HepG2 (cell line): ENCODE data around the gene FAM124A.

ENCODE experiments used
- CHD2 ChIP-seq: IDR thresholded peaks from 2 replicates; pipeline ENCODE4 v1.6.1; 2011; ENCODE audit warnings: low read depth, low read length, improper control_type of control experiment
- CTCF ChIP-seq: sonication (generic); formaldehyde crosslinking; IDR thresholded peaks from 2 replicates; pipeline ENCODE4 v1.5.0; 2020; ENCODE audit warnings: mild to moderate bottlenecking, missing genetic modification reagents, moderate library complexity
- JUND ChIP-seq: sonication (generic); formaldehyde crosslinking; IDR thresholded peaks from 2 replicates; pipeline ENCODE4 v1.8.0; 2022; ENCODE audit warnings: mild to moderate bottlenecking, missing genetic modification reagents
- MNT ChIP-seq: fragments of 450-650 bp; IDR thresholded peaks from 2 replicates; pipeline ENCODE4 v1.6.1; 2016
- NBN ChIP-seq: fragments of 450-650 bp; conservative IDR thresholded peaks from 2 replicates; pipeline ENCODE4 v1.6.1; 2017
- RAD51 ChIP-seq: fragments of 450-650 bp; IDR thresholded peaks from 2 replicates; pipeline ENCODE4 v1.6.1; 2016; ENCODE audit warnings: borderline replicate concordance
- ZGPAT ChIP-seq: IDR thresholded peaks from 2 replicates; pipeline ENCODE4 v1.6.1; 2016; ENCODE audit warnings: mild to moderate bottlenecking
- ZNF224 ChIP-seq: sonication (generic); formaldehyde crosslinking; IDR thresholded peaks from 2 replicates; pipeline ENCODE4 v1.5.0; 2020; ENCODE audit warnings: mild to moderate bottlenecking, missing genetic modification reagents

GRCh38 chr13:51255556-51255955 is 33.4 kb downstream of the FAM124A start:
- TF ChIP-seq ZGPAT (CRISPR knock-in tag) (no peak), CTCF (CRISPR knock-in tag) (no peak), RAD51 (no peak), NBN (no peak), MNT (no peak), CHD2 (no peak), ZNF224 (CRISPR knock-in tag) (no peak), JUND (no peak)
